Measurements from ENCODE around the gene CSTF1.

DNA sequence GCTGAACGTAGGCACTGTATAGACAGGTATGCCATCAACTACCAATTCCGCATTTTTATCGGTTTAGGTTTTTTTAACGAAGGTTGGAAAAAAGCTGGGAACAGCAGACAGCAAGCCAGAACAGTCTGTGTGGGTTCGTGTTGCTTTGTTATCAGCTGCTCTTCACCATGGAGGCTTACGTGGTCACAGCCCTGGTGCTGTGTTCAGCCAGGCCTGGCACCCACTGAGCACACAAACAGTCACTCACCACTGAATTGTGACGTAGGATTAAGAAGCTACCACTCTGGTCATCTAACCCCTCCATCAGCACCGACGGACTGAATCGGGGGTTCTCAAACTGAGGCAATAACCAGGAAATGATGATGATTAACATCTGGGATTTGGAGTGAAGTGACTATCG is 20.5 kb upstream of the CSTF1 start:
- TF ChIP-seq BHLHE40 (IDR thresholded peaks at IDR 0.05; ENCODE audit: low read depth, low read length) (no peak), POLR2A (IDR thresholded peaks at IDR 0.05; ENCODE audit: low read depth, low read length) (no peak), CTCF (conservative IDR thresholded peaks at IDR 0.05; ENCODE audit: low read depth, low read length) (no peak), SMC3 (IDR thresholded peaks at IDR 0.05; ENCODE audit: low read depth, low read length) (no peak), USF2 (IDR thresholded peaks at IDR 0.05; ENCODE audit: low read depth, low read length) (no peak), FOS (IDR thresholded peaks at IDR 0.05; ENCODE audit: low read depth, low read length) (no peak), RCOR1 (IDR thresholded peaks at IDR 0.05; ENCODE audit: insufficient replicate concordance, low read length) (no peak), RAD21 (IDR thresholded peaks at IDR 0.05; ENCODE audit: low read length) (no peak), MAFK (IDR thresholded peaks at IDR 0.05; ENCODE audit: low read depth, low read length) (no peak), MAZ (IDR thresholded peaks at IDR 0.05; ENCODE audit: borderline replicate concordance, low read depth, low read length) (no peak), CHD1 (IDR thresholded peaks at IDR 0.05; ENCODE audit: low read depth, low read length) (no peak), ELK1 (IDR thresholded peaks at IDR 0.05; ENCODE audit: borderline replicate concordance, low read depth, low read length) (no peak)
